BJ (cell line): Measurements from ENCODE around the gene BAZ1A. TPM values are rescaled to one million over a fixed set of nuclear protein-coding genes. Genes with fewer than 3 reads are reported as not detected.

Source experiments
- CTCF ChIA-PET: fragments of 350-600 bp; formaldehyde crosslinking; extraction: SDS; loops from one replicate; lab custom pipeline; 2021; ENCODE audit warnings: antibody characterized with exemption, inconsistent platforms; lab: Yijun Ruan, JAX
- POLR2A ChIA-PET: fragments of 300-600 bp; sonication (Branson Sonifier 250); formaldehyde crosslinking; extraction: SDS; loops from one replicate; lab custom pipeline; 2021; ENCODE audit warnings: antibody characterized with exemption; lab: Charles Lee
- DNase-seq: peaks from one replicate; pipeline ENCODE4 v3.0.0-alpha.2; 2011; ENCODE audit warnings: low read depth
- H3K27me3 ChIP-seq: 2 replicates; pipeline ENCODE4 v1.6.0; 2011; ENCODE audit warnings: low read length; ENCODE audit not compliant: control insufficient read depth, insufficient read depth
- H3K36me3 ChIP-seq: 2 replicates; pipeline ENCODE4 v1.5.1; 2011; ENCODE audit warnings: low read length; ENCODE audit not compliant: control insufficient read depth, insufficient read depth
- H3K4me3 ChIP-seq: 2 replicates; pipeline ENCODE4 v1.5.1; 2011; ENCODE audit warnings: low read depth, mild to moderate bottlenecking, control low read depth, low read length
- CTCF ChIP-seq: IDR thresholded peaks from 2 replicates; pipeline ENCODE4 v1.5.1; 2011; ENCODE audit warnings: low read depth, mild to moderate bottlenecking, control low read depth, inconsistent platforms, low read length, moderate library complexity; ENCODE audit not compliant: insufficient read depth
- polyA plus RNA-seq: library from polyadenylated mRNA; depleted of rRNA; stranded (reverse); fragments of >200 nt; gene quantifications from 2 replicates; pipeline ENCODE4 v1.2.3, GENCODE V29; 2011

Gene BAZ1A
- polyA plus RNA-seq, 1 experiment = 8.9 TPM

- POLR2A ChIA-PET = interaction anchor here (0.6 kb wide), 1 partner anchor 40 kb away, joined by 4 read pairs; no protein-coding TSS in a partner anchor
- CTCF ChIA-PET = no interaction called here
- no peak for DNase-seq
Observed at GRCh38 chr14:34911209-34912150, 36.3 kb upstream of the BAZ1A start.

GRCh38 chr14:34906287-34906686 is 31.1 kb upstream of the BAZ1A start:
- no peak for TF ChIP-seq CTCF
- no peaks in the 10 kb centered on the region for H3K27me3 ChIP-seq
- no peak for DNase-seq
- ChIA-PET CTCF (no interaction called here), POLR2A (no interaction called here)
- no peak overlapping the region for H3K4me3 ChIP-seq
- no peaks in the 10 kb centered on the region for H3K36me3 ChIP-seq

More at GRCh38 chr14:34911209-34912150, 36.3 kb upstream of the BAZ1A start:
- no peaks in the 10 kb centered on the region for H3K27me3 ChIP-seq
- no peak overlapping the region for H3K4me3 ChIP-seq
- TF ChIP-seq CTCF = no peak
- no peaks in the 10 kb centered on the region for H3K36me3 ChIP-seq

- Histone ChIP-seq H3K4me3 (no peak overlapping the region), H3K36me3 (no peaks in the 10 kb centered on the region), H3K27me3 (no peaks in the 10 kb centered on the region)
- POLR2A ChIA-PET = interaction anchor here (0.7 kb wide), 1 partner anchor 184 kb away, joined by 3 read pairs; no protein-coding TSS in a partner anchor
- CTCF ChIA-PET = no interaction called here
- TF ChIP-seq CTCF = no peak
- no peak for DNase-seq
Observed at GRCh38 chr14:34895277-34895676, 20.1 kb upstream of the BAZ1A start.

DNA sequence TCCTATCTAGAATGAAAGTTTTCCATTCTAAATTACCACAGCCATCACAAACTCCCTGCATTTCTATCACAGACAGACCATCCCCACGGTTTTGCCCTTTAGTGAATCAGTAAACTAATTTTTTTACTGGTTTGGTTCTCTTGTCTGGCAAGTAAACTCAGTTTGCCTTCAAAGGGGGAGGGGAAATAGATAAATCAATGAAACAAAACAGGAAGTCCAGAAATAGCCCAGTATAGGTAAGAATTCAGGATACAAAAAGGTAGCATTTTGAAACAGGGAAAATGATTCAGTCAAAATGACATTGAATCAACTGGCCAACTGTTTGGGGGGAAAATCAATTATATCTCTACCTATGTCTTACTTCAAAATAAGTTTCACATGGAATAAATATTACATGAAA is 15.8 kb upstream of the BAZ1A start:
- no peak overlapping the region for H3K4me3 ChIP-seq
- ChIA-PET POLR2A (no interaction called here), CTCF (interaction anchor here (1.0 kb wide), 1 partner anchor 16 kb away, joined by 3 read pairs; the partner anchor contains the start of gene BAZ1A)
- no peak for TF ChIP-seq CTCF
- H3K27me3 ChIP-seq = no peaks in the 10 kb centered on the region
- no peak for DNase-seq
- no peaks in the 10 kb centered on the region for H3K36me3 ChIP-seq

GRCh38 chr14:34888186-34888585 is 13.0 kb upstream of the BAZ1A start:
- no peak for TF ChIP-seq CTCF
- H3K36me3 ChIP-seq = no peaks in the 10 kb centered on the region
- POLR2A ChIA-PET = no interaction called here
- CTCF ChIA-PET = no interaction called here
- no peak overlapping the region for H3K4me3 ChIP-seq
- H3K27me3 ChIP-seq = no peaks in the 10 kb centered on the region
- DNase-seq = no peak
